Smooth muscle cell of the brain vasculature (primary cell): ENCODE measurements around the gene PAX8.
"Not testable (repeated sequence)": the region's sequence is repeated elsewhere in the genome, so short reads cannot be mapped to it uniquely, and the experiment has no call there.

Experiments
- DNase-seq: peaks from one replicate; pipeline ENCODE4 v3.0.0-alpha.2; 2012; ENCODE audit warnings: low read depth, low spot score

PAX8 gene

DNA sequence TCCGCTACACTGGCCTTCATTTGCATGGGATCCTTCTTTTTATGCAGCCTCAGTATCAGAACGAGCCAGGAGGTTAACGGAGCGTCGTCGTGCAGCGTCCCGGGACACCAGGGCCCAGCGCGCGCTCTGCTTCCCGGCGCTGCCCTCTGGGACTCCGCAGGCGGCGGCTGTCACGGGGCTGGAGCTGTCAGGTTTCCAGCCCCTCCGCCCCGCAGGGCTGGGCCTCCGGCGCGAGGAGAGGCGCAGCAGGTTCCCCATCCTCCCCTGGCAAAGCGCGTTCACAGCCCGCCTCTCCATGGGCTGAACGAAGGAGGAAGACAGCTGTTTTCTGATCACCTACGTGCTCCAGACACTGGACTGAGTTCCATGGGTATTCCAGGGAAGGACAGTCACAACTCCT lies 12.5 kb upstream of the PAX8 start:
- no peak for DNase-seq

- not testable (repeated sequence) for DNase-seq
Measured at GRCh38 chr2:113288674-113289149, 10.0 kb upstream of the PAX8 start.

- not testable (repeated sequence) for DNase-seq
Measured at GRCh38 chr2:113288117-113288673, 9.5 kb upstream of the PAX8 start.

- no peak for DNase-seq
Measured at GRCh38 chr2:113285816-113286215, 7.1 kb upstream of the PAX8 start.

DNA sequence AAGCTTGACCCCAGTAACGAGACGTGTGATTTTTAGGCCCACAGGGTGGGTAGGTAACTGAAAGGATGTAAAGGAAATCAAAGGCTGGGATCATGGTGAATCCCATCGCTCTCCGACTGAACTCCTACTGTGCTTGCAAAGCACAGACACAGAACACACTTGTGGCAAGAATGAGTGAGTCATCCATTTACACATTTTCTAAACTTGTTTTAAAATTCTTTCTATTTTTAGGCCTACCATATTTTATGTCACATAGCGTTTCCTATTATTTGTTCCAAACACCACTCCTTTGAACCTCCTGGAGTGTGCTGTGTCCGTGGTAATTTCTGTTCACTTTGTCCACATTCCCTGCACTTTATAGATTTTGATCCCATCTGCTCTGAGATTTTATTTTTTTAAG lies 6.3 kb upstream of the PAX8 start:
- not testable (repeated sequence) for DNase-seq

DNA sequence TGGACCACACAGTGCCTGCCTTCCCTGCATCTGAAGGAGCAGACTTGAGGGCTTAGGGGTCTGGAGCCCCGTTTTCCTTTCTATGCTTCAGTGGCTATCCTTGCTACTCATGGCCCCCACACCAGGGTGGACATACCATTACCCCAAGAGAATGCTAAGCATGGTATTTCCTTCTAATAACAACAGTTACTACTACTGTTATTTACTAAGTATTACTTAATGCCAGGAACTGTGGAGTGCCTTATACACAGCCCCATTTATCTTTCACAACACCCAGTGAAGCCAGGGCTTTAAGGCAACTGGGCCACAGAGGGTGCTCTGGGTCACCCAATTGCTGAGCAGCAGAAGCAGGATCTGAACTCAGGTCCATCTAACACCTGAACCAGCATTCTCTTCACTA lies 5.8 kb upstream of the PAX8 start:
- DNase-seq = no peak

DNA sequence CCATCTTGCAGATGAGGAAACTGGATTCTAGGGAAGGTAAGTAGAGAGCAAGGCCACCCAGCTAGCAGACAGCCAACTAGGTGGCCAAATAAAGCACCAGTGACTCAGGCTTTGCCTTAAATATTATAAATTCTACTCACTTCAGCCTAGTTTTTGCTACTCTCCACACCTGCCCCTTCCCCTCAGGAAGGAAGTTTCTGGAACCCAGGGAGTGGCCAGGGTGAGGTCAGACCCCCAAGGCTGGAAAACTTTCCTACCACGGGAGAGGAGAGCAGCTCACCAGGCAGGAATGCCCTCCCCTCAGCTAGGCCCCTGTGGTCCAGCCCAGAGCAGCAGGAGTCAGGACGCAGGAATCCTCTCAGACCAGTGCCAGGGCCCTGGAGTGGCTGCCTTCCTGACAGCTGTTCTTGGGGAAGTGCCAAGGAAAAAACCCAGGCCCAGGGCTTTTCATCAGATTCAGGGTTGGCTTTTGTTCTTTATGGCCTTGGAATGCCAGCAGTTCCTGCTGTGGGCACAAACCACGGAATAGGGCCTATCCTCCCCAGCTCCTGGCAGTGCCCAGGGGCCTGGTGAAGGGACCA lies 5.1 kb upstream of the PAX8 start:
- peak; percentile 81 for DNase-seq

- no peak for DNase-seq
Measured at GRCh38 chr2:113282747-113283533, 4.2 kb upstream of the PAX8 start.

DNA sequence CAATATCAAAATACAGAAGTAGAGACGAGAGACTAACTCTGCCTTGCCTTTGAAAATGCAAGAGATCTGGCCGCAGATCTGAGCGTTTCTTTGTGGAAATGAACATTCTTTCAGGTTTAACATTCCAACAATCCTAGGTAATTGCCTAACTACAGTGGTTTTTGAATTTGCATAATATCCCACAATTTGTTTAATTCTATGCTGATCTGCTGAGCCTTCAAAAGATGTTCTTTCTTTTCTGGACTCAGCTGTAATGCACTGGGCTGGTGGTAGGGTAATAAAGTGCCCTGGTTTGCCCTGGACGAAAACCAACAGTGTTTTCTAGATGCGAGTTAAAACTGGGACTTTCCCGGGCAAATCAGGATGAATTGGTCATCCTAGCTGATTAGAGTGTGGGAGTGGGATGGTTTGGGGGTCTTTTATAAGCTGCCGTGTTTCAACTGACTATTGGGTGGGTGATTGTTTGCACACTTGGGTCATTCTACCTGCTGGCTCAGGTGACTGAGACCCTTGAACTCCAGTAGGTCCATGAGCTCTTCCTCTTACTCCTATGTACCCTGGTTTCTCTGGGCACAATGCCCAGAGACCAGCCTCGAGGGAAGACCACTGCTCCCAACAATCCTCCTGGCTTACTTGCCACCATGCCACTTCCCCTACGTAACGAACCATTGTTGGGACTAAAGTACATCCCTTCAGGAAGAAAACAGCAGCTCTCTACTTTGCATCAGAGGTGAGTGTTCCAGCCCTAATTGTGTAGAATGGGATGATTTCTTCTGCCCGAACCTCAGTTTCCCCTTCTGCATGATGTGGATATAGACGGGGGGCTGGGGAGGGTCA lies 3.4 kb upstream of the PAX8 start:
- DNase-seq = no peak

DNA sequence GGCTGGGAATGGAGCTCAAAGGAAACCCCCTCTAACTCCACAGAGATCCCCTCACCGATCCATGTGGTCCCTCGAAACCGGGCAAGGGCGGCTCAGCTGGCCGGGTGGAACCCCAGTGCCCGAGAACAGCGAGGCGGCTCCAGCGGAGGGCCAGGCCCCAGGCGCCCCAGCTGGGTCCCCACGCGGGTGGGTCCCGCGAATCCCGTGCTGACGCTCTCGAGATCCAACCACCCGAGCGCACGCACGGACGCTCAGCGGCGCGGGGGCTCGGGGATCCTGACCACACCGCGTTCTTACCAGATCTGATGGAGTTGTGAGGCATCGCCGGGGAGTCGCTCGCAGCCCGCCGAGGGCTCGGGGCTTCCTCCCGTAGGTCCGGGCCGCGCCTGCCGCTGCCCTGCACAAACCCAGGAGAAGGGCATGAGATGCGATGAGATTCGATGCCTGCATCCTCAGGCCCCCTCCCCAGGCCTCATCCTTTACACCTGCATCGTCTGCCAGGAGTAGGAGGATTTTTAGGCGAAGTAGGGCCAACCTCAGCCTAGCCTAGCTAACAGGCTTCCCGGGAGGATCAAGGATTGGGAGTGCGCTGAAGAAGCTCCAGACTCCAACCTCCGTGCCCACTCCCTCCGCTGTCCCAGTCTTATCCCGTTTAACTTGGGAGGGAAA lies 514 bp downstream of the PAX8 start:
- DNase-seq = no peak

- DNase-seq = no peak
Measured at GRCh38 chr2:113277474-113278072, 1.1 kb downstream of the PAX8 start.

- no peak for DNase-seq
Measured at GRCh38 chr2:113276761-113277425, 1.8 kb downstream of the PAX8 start.

DNA sequence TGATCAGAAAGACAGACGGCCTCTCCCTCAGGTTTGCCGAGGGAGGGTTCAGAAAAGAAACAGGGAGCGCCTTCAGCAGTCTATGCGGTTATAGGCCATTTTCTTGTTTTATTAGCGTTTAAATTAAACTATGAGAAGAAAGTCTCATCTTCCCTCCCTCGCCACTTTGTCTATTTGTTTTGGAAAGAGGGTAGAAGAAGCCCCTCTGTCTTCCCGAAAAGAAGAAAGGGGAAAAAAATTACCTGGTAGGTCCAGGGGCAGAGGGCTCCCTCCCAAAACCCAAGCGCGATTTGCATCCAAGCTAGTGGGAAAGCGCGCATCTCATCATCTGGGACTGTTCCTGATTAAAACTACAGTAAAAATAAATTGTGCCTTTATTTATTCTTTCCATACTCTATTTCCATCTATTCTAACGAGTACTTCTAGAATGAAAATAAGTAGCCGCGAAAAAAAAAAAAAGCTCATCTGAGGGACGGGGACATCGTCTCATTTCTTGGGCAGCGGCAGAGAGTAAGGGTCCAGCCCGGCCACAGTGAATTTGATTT lies 2.4 kb downstream of the PAX8 start:
- no peak for DNase-seq

- no peak for DNase-seq
Measured at GRCh38 chr2:113275556-113276215, 3.0 kb downstream of the PAX8 start.

GRCh38 chr2:113274432-113274831 lies 4.3 kb downstream of the PAX8 start:
- no peak for DNase-seq

DNA sequence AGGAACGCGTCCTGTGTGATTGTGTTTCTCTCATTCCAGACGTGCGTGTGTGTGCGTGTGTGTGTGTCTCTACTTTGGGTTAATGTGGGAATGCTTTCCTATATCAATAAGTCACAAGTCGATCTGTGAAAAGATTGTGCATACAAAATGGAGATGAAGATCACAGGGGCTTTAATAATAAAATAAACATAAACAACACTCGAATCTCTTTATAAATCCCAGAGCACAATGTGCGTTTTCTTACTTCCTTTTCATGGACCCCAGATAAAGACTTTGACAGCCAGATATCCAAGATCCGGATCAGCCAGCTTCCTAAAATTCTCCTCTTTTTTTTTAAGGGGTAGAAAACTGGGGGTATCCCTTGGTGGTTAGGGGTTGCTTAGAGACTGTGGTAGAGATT lies 4.7 kb downstream of the PAX8 start:
- no peak for DNase-seq

- peak; percentile 57 for DNase-seq
Measured at GRCh38 chr2:113273027-113273551, 5.6 kb downstream of the PAX8 start.

DNA sequence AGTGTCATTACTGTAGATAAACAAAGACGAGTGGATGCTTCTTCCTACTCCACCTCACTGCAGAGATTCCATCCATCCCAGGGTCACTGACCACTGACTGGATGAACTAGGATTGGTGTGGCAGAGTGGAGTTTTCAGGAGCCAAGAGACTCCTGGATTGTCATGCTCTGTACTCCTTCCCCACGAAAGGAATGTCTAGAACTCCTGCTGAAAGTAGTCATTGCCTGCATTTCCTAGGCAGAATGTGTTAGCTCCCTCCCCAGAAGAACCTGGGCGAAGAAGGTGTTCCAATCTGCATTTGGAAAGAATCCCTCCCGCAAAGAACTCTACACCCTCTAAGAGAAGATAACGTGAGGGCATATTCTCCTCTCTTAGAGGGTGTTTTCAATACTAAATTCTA lies 6.2 kb downstream of the PAX8 start:
- no peak for DNase-seq

DNA sequence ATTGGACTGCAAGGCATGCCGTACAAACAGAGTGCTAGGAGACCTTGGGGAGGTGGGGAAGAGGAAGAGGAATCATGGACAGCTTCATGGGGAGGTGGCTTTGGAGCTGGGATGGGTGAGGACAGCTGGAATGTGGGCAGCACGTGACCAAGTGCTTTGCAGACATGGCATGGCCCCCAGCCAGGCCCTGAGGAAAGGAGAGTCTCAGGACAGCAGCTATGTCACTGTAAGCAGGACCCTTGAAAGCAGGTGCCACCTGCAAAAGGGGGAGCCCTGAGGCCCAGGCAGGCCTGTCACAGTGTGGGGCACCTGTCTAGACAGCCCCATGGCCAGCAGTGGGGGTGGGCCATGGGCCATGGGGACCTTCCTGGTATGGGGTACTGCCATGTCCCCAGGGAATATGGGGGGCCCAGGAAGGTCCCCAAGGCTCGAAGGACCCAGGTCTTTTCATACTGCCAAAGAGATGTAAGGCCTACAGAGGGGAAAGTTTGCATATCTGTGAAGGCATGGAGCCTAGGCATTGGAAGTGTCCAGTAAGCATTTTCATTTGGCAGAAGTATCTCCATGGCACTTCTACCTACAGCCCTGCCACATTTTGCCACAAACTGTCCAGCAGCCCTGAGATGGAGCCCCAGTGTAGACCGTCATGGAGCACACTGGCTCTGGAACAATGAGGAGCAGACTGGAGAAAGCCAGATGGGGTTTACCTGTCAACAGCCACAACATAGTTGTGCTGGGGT lies 9.9 kb downstream of the PAX8 start:
- DNase-seq = no peak
